OCI-LY7 (cell line): ENCODE data around the gene TTC7B. TPM values are rescaled to one million over a fixed set of nuclear protein-coding genes. Genes with fewer than 3 reads are reported as not detected.

Experiments used
- BruUV-seq: library from RNA; stranded (reverse); fragments of 400-500 nt; replicated peaks from 2 replicates; lab custom pipeline; 2021; lab: Mats Ljungman, UMichigan
- CTCF ChIA-PET: fragments of 300-600 bp; sonication (Branson Sonifier 250); formaldehyde crosslinking; loops from one replicate; lab custom pipeline; 2022; ENCODE audit warnings: antibody characterized with exemption; ENCODE audit not compliant: unreplicated experiment; lab: Charles Lee
- POLR2A ChIA-PET: fragments of 300-600 bp; sonication (Branson Sonifier 250); formaldehyde crosslinking; loops from one replicate; lab custom pipeline; 2022; ENCODE audit warnings: antibody characterized with exemption; lab: Charles Lee
- DNase-seq: peaks from one replicate; pipeline ENCODE4 v3.0.0-alpha.2; 2015; ENCODE audit warnings: low spot score
- H2AFZ ChIP-seq: fragments of 200-600 bp; sonication (generic), shearing (Covaris generic); 2 replicates; pipeline ENCODE4 v1.6.1; 2014; ENCODE audit warnings: mild to moderate bottlenecking, antibody characterized with exemption, low read length, moderate library complexity
- H3K27ac ChIP-seq: fragments of 200-600 bp; sonication (generic); 2 replicates; pipeline ENCODE4 v1.5.1; 2014; ENCODE audit warnings: mixed run types, low read depth, mild to moderate bottlenecking, moderate library complexity, low read length, inconsistent platforms; ENCODE audit not compliant: poor library complexity, severe bottlenecking
- H3K36me3 ChIP-seq: fragments of 200-600 bp; sonication (generic); 2 replicates; pipeline ENCODE4 v1.6.1; 2014; ENCODE audit warnings: mild to moderate bottlenecking, antibody characterized with exemption, low read length, moderate library complexity, mixed read lengths; ENCODE audit not compliant: insufficient read depth
- H3K4me1 ChIP-seq: fragments of 200-600 bp; sonication (generic); 2 replicates; pipeline ENCODE4 v1.5.1; 2014; ENCODE audit warnings: mild to moderate bottlenecking, low read length; ENCODE audit not compliant: insufficient read depth, poor library complexity, severe bottlenecking
- H3K4me2 ChIP-seq: fragments of 200-600 bp; sonication (generic); 2 replicates; pipeline ENCODE4 v1.6.1; 2014; ENCODE audit warnings: mild to moderate bottlenecking, low read length
- H3K4me3 ChIP-seq: fragments of 200-600 bp; sonication (generic); 2 replicates; pipeline ENCODE4 v1.5.1; 2014; ENCODE audit warnings: mild to moderate bottlenecking, low read depth, low read length; ENCODE audit not compliant: poor library complexity, severe bottlenecking
- H3K79me2 ChIP-seq: fragments of 200-600 bp; sonication (generic); 2 replicates; pipeline ENCODE4 v1.6.1; 2016; ENCODE audit warnings: low read depth, mild to moderate bottlenecking, low read length, moderate library complexity, mixed read lengths; ENCODE audit not compliant: insufficient read depth
- H3K9me2 ChIP-seq: fragments of 200-600 bp; sonication (generic); 2 replicates; pipeline ENCODE4 v1.6.1; 2016; ENCODE audit warnings: mild to moderate bottlenecking, low read length, mixed read lengths; ENCODE audit not compliant: insufficient read depth
- H3K9me3 ChIP-seq: fragments of 200-600 bp; sonication (generic); 2 replicates; pipeline ENCODE4 v1.6.1; 2014; ENCODE audit warnings: mild to moderate bottlenecking, mixed run types, low read length, mixed read lengths
- H4K20me1 ChIP-seq: fragments of 200-600 bp; sonication (generic); 2 replicates; pipeline ENCODE4 v1.6.1; 2014; ENCODE audit warnings: mild to moderate bottlenecking, antibody characterized with exemption, low read length, moderate library complexity, mixed read lengths; ENCODE audit not compliant: insufficient read depth
- EZH2phosphoT487 ChIP-seq: fragments of 200-600 bp; sonication (generic); IDR thresholded peaks from 2 replicates; pipeline ENCODE4 v1.6.1; 2018; ENCODE audit warnings: low read depth, borderline replicate concordance, mild to moderate bottlenecking, mixed run types, antibody characterized with exemption, low read length, moderate library complexity, mixed read lengths
- intact Hi-C: fragments of 100-400 bp; cut with micrococcal nuclease; formaldehyde crosslinking; loops from one replicate; pipeline ENCODE4 v1.10.0; 2022; ENCODE audit not compliant: unreplicated experiment
- total RNA-seq, 2 experiments: library from RNA; depleted of rRNA in 1 of 2; stranded (reverse); fragments of >200 nt in 1 of 2; shearing (Covaris generic) in 1 of 2; gene quantifications; 2 replicates each; pipeline ENCODE4 v1.2.3, GENCODE V29; 2014 to 2022
- TF ChIP-seq, protein P1 (sequence below): fragments of 200-600 bp; sonication (generic); conservative IDR thresholded peaks from 2 replicates; pipeline ENCODE4 v1.5.1; 2014; ENCODE audit warnings: mild to moderate bottlenecking, antibody characterized with exemption, low read length, moderate library complexity, mixed read lengths

Gene TTC7B
- total RNA-seq, 2 experiments from 2014 or later = 0.19 to 0.51 TPM

DNA sequence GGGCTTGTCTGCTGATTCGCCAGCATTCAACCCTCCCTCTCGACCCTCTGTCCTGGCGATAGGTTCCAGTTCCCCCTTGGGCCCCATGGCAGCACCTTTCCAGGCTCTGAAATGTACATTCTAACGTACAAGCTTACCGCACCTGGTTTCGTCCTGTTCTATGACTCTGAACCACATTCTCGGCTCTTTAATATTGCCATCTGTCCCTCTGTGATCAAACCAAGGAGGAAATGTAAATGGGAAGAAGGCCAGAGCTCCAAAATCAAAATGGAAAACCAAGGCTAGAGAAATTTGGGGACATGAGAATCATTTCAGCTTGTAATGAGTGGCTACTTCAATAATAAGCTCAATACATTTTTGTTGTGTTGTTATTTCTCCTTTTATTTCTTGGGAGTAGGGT is 117.2 kb downstream of the TTC7B start:
- BruUV-seq = no TSS peak
- intact Hi-C loops = no loop called here

DNA sequence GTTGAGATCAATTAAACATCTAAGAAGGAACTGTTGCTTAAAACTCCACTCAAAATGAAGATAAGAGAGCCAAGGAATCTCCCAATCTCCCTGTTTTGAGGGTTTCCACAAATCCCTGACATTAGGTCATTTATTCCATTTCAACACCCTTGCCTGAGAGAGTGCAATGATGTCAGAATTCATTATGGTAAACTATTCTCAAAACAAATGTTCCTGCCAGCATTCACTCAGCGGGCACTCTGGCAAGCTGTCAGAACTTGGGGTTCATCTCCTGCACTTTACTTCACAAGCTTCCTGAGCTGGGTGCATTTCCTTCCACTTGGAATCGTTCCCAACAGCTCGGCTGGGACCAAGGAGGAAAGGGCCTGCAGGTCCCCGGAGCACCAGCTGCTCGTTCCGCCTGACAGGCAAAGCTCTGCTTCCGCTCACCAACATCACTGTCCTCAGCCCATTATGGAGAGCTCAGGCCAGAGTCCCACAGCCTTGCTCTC is 117.8 kb downstream of the TTC7B start:
- CTCF ChIA-PET = no interaction called here
- H3K36me3 ChIP-seq = no peaks in the 10 kb centered on the region

More for the DNA sequence above, 117.2 kb downstream of the TTC7B start:
- H3K9me3 ChIP-seq = no peaks in the 10 kb centered on the region
- H3K79me2 ChIP-seq = no peaks in the 10 kb centered on the region
- H3K36me3 ChIP-seq = no peaks in the 10 kb centered on the region
- CTCF ChIA-PET = no interaction called here
- H2AFZ ChIP-seq = no peak overlapping the region
- no peaks in the 10 kb centered on the region for H3K9me2 ChIP-seq
- no peak overlapping the region for H3K27ac ChIP-seq
- no peak for TF ChIP-seq EZH2phosphoT487
- TF ChIP-seq, protein P1, sequence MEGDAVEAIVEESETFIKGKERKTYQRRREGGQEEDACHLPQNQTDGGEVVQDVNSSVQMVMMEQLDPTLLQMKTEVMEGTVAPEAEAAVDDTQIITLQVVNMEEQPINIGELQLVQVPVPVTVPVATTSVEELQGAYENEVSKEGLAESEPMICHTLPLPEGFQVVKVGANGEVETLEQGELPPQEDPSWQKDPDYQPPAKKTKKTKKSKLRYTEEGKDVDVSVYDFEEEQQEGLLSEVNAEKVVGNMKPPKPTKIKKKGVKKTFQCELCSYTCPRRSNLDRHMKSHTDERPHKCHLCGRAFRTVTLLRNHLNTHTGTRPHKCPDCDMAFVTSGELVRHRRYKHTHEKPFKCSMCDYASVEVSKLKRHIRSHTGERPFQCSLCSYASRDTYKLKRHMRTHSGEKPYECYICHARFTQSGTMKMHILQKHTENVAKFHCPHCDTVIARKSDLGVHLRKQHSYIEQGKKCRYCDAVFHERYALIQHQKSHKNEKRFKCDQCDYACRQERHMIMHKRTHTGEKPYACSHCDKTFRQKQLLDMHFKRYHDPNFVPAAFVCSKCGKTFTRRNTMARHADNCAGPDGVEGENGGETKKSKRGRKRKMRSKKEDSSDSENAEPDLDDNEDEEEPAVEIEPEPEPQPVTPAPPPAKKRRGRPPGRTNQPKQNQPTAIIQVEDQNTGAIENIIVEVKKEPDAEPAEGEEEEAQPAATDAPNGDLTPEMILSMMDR = no peak
- H3K4me1 ChIP-seq = peaks cover 3% of the 10 kb centered on the region
- no peak overlapping the region for H3K4me2 ChIP-seq
- no peak overlapping the region for H3K4me3 ChIP-seq
- no peak for DNase-seq
- H4K20me1 ChIP-seq = no peaks in the 10 kb centered on the region
- POLR2A ChIA-PET = interaction anchor here (0.6 to 1.2 kb wide), 2 partner anchors 9 to 18 kb away, joined by 4 to 5 read pairs; no protein-coding TSS in a partner anchor

More for the DNA sequence above, 117.8 kb downstream of the TTC7B start:
- Histone ChIP-seq H3K27ac (no peak overlapping the region), H3K79me2 (no peaks in the 10 kb centered on the region), H4K20me1 (no peaks in the 10 kb centered on the region), H3K9me3 (no peaks in the 10 kb centered on the region), H2AFZ (no peak overlapping the region), H3K9me2 (no peaks in the 10 kb centered on the region), H3K4me2 (no peak overlapping the region), H3K4me1 (peaks cover 3% of the 10 kb centered on the region), H3K4me3 (no peak overlapping the region)
- BruUV-seq = no TSS peak
- intact Hi-C loops = no loop called here
- TF ChIP-seq EZH2phosphoT487 = no peak
- TF ChIP-seq, protein P1 = no peak
- DNase-seq = no peak
- POLR2A ChIA-PET = interaction anchor here (0.5 to 1.2 kb wide), 3 partner anchors 10 to 18 kb away, joined by 4 to 5 read pairs (median 5); no protein-coding TSS in a partner anchor
